Gastrocnemius medialis (tissue), 4 donors: Measurements from ENCODE around the gene TSPAN9.

ENCODE experiments used
- CTCF ChIP-seq, 5 experiments: fragments of 450-650 bp in 3 of 5; fragments of 200-600 bp in 2 of 5; sonication (generic) in 2 of 5; IDR thresholded peaks in 4 of 5; conservative IDR thresholded peaks in 1 of 5; 1 replicate in 4 of 5; 2 replicates in 1 of 5; pipeline ENCODE4 v1.5.1; 2016 to 2019; ENCODE audit warnings: antibody characterized with exemption in 5 of 5, mild to moderate bottlenecking in 3 of 5, moderate library complexity in 3 of 5
- POLR2A ChIP-seq, 2 donors: fragments of 450-650 bp; IDR thresholded peaks; one replicate each; pipeline ENCODE4 v1.6.1; 2017; ENCODE audit warnings: antibody characterized with exemption in 2 of 2, mild to moderate bottlenecking in 2 of 2, moderate library complexity in 2 of 2

GRCh38 chr12:3081091-3081490, 3.9 kb downstream of the TSPAN9 start:
- TF ChIP-seq POLR2A (IDR thresholded peaks at IDR 0.05) (no peak), CTCF (IDR thresholded peaks at IDR 0.05 in 4 of 5, conservative IDR thresholded peaks at IDR 0.05 in 1 of 5) (no peak)
